Nephron (organoid): ENCODE measurements around the gene KDM4B.

Experiments
- H3K27ac Mint-ChIP-seq, 3 experiments: 2 replicates each; pipeline ENCODE4 v1.8.0; 2020; ENCODE audit warnings: mixed read lengths in 3 of 3, mild to moderate bottlenecking in 2 of 3, moderate library complexity in 1 of 3
- H3K27me3 Mint-ChIP-seq: 2 replicates; pipeline ENCODE4 v1.8.0; 2021; ENCODE audit warnings: low read depth, mild to moderate bottlenecking, moderate library complexity, mixed read lengths
- H3K36me3 Mint-ChIP-seq: 2 replicates; pipeline ENCODE4 v1.8.0; 2020; ENCODE audit warnings: low read depth, mixed read lengths
- H3K4me1 Mint-ChIP-seq: 2 replicates; pipeline ENCODE4 v1.8.0; 2020; ENCODE audit warnings: mixed read lengths
- H3K4me3 Mint-ChIP-seq, 3 experiments: 2 replicates each; pipeline ENCODE4 v1.8.0; 2020; ENCODE audit warnings: mild to moderate bottlenecking in 3 of 3, mixed read lengths in 3 of 3, moderate library complexity in 2 of 3
- H3K9me3 Mint-ChIP-seq: 2 replicates; pipeline ENCODE4 v1.8.0; 2020; ENCODE audit warnings: mixed read lengths
- CTCF ChIP-seq, 3 experiments: fragments of 200-600 bp; sonication (generic); IDR thresholded peaks; one replicate each; pipeline ENCODE4 v1.5.0; 2021; ENCODE audit warnings: antibody characterized with exemption in 3 of 3; ENCODE audit not compliant: unreplicated experiment in 3 of 3

KDM4B gene

GRCh38 chr19:5144545-5145179, 175.7 kb downstream of the KDM4B start:
- H3K4me1 Mint-ChIP-seq: no peaks in the 10 kb centered on the region
- H3K27me3 Mint-ChIP-seq: no peaks in the 10 kb centered on the region
- H3K4me3 Mint-ChIP-seq: no peak overlapping the region
- H3K9me3 Mint-ChIP-seq: no peaks in the 10 kb centered on the region
- no peak for TF ChIP-seq CTCF (IDR thresholded peaks at IDR 0.05; ENCODE audit: unreplicated experiment in 3 of 3)
- no peak overlapping the region for H3K27ac Mint-ChIP-seq
- peaks cover 25% of the 10 kb centered on the region for H3K36me3 Mint-ChIP-seq

GRCh38 chr19:5145521-5146511, 176.9 kb downstream of the KDM4B start:
- TF ChIP-seq CTCF (IDR thresholded peaks at IDR 0.05; ENCODE audit: unreplicated experiment in 3 of 3): no peak
- H3K4me3 Mint-ChIP-seq: no peak overlapping the region
- no peak overlapping the region for H3K27ac Mint-ChIP-seq
- no peaks in the 10 kb centered on the region for H3K4me1 Mint-ChIP-seq
- peaks cover 25% of the 10 kb centered on the region for H3K36me3 Mint-ChIP-seq
- H3K9me3 Mint-ChIP-seq: no peaks in the 10 kb centered on the region
- no peaks in the 10 kb centered on the region for H3K27me3 Mint-ChIP-seq

GRCh38 chr19:5147074-5147977, 178.4 kb downstream of the KDM4B start:
- TF ChIP-seq CTCF (IDR thresholded peaks at IDR 0.05; ENCODE audit: unreplicated experiment in 3 of 3): no peak
- Mint-ChIP-seq H3K4me1 (no peaks in the 10 kb centered on the region), H3K9me3 (no peaks in the 10 kb centered on the region), H3K27me3 (no peaks in the 10 kb centered on the region), H3K27ac (no peak overlapping the region), H3K36me3 (peaks cover 25% of the 10 kb centered on the region), H3K4me3 (no peak overlapping the region)

GRCh38 chr19:5147978-5148793, 179.3 kb downstream of the KDM4B start:
- Mint-ChIP-seq H3K4me1 (no peaks in the 10 kb centered on the region), H3K9me3 (no peaks in the 10 kb centered on the region), H3K36me3 (peaks cover 25% of the 10 kb centered on the region), H3K27ac (no peak overlapping the region), H3K4me3 (no peak overlapping the region), H3K27me3 (no peaks in the 10 kb centered on the region)
- TF ChIP-seq CTCF (IDR thresholded peaks at IDR 0.05; ENCODE audit: unreplicated experiment in 3 of 3): no peak

- no peaks in the 10 kb centered on the region for H3K4me1 Mint-ChIP-seq
- peaks cover 25% of the 10 kb centered on the region for H3K36me3 Mint-ChIP-seq
- H3K27ac Mint-ChIP-seq: no peak overlapping the region
- H3K9me3 Mint-ChIP-seq: no peaks in the 10 kb centered on the region
- no peaks in the 10 kb centered on the region for H3K27me3 Mint-ChIP-seq
- no peak for TF ChIP-seq CTCF (IDR thresholded peaks at IDR 0.05; ENCODE audit: unreplicated experiment in 3 of 3)
- H3K4me3 Mint-ChIP-seq: no peak overlapping the region
Observed at GRCh38 chr19:5148794-5149190, 179.9 kb downstream of the KDM4B start.
